SK-N-MC (cell line): ENCODE data around the gene CERS2.

Experiments used
- EZH2 ChIP-seq: fragments of 200-600 bp; sonication (generic); IDR thresholded peaks from one replicate; pipeline ENCODE4 v1.6.1; 2017; ENCODE audit warnings: antibody characterized with exemption
- POLR2AphosphoS5 ChIP-seq: IDR thresholded peaks from 2 replicates; pipeline ENCODE4 v1.6.1; 2012; ENCODE audit warnings: mild to moderate bottlenecking, low read depth, low read length, borderline replicate concordance

GRCh38 chr1:150968491-150968890 lies 6.1 kb downstream of the CERS2 start:
- TF ChIP-seq POLR2AphosphoS5 (no peak), EZH2 (no peak)
